HepG2 (cell line): ENCODE data around the gene RAB8A. TPM values are rescaled to one million over a fixed set of nuclear protein-coding genes. Genes with fewer than 3 reads are reported as not detected.

Experiments used
- ATAC-seq: fragments of 200-7000 bp; cut with Tn5 transposase; 3 replicates; pipeline ENCODE4 v1.9.1; 2020; ENCODE audit warnings: mild to moderate bottlenecking, moderate library complexity
- BruUV-seq: library from RNA; stranded (reverse); fragments of 400-500 nt; replicated peaks from 2 replicates; lab custom pipeline; 2021; lab: Mats Ljungman, UMichigan
- CTCF ChIA-PET: fragments of 300-600 bp; formaldehyde crosslinking; extraction: SDS; loops from one replicate; lab custom pipeline; 2021; ENCODE audit warnings: low total read pairs, inconsistent platforms, low intra/inter-chr PET ratio; lab: Yijun Ruan, JAX
- POLR2A ChIA-PET: fragments of 350-600 bp; sonication (Branson Sonifier 250); formaldehyde crosslinking; loops from one replicate; lab custom pipeline; 2020; ENCODE audit warnings: antibody characterized with exemption, inconsistent platforms; lab: Yijun Ruan, JAX
- DNase-seq: peaks from one replicate; pipeline ENCODE4 v3.0.0-alpha.2; 2015; ENCODE audit warnings: low spot score
- FAIRE-seq: peaks from 3 replicates; lab custom pipeline; 2011; peaks lifted over from hg19 to GRCh38; lab: Jason Lieb, UNC
- H2AFZ ChIP-seq: one replicate; pipeline ENCODE4 v1.6.1; 2011; ENCODE audit warnings: low read length, inconsistent platforms
- H3K27ac ChIP-seq: fragments of 300-600 bp; 3 replicates; pipeline ENCODE4 v1.8.0; 2011; ENCODE audit warnings: mixed run types, mild to moderate bottlenecking, mixed read lengths, low read length, inconsistent platforms; ENCODE audit not compliant: insufficient read depth; ENCODE audit errors: extremely low read length
- H3K27me3 ChIP-seq, 2 experiments: fragments of 200-600 bp in 1 of 2; 2 replicates in 1 of 2; 3 replicates in 1 of 2; pipeline versions ENCODE4 v1.6.0 to v1.8.0; 2011; ENCODE audit warnings: low read length in 2 of 2, mild to moderate bottlenecking in 2 of 2, moderate library complexity in 2 of 2, inconsistent platforms in 1 of 2; ENCODE audit not compliant: insufficient read depth in 2 of 2, control insufficient read depth in 1 of 2
- H3K36me3 ChIP-seq, 2 experiments: fragments of 200-600 bp in 1 of 2; replicated peaks in 1 of 2; 2 replicates in 1 of 2; 3 replicates in 1 of 2; pipeline versions ENCODE4 v1.5.1 to v1.8.0; 2011; ENCODE audit warnings: low read length in 2 of 2, inconsistent platforms in 1 of 2; ENCODE audit not compliant: insufficient read depth in 2 of 2, control insufficient read depth in 1 of 2
- H3K4me1 ChIP-seq: 2 replicates; pipeline ENCODE4 v1.5.1; 2012; ENCODE audit warnings: low read length, inconsistent platforms; ENCODE audit not compliant: insufficient read depth
- H3K4me2 ChIP-seq: 2 replicates; pipeline ENCODE4 v1.6.0; 2011; ENCODE audit warnings: low read depth, low read length, inconsistent platforms
- H3K4me3 ChIP-seq, 3 experiments: fragments of 200-600 bp in 1 of 3; sonication (generic), shearing (Covaris generic) in 1 of 3; replicated peaks in 1 of 3; 2 replicates each; pipeline ENCODE4 v1.5.1; 2011 to 2016; ENCODE audit warnings: low read length in 3 of 3, inconsistent platforms in 2 of 3, low read depth in 2 of 3, mild to moderate bottlenecking in 2 of 3, control low read depth in 1 of 3, mixed read lengths in 1 of 3; ENCODE audit not compliant: insufficient read depth in 1 of 3
- H3K79me2 ChIP-seq: one replicate; pipeline ENCODE4 v1.6.1; 2011; ENCODE audit warnings: low read length, inconsistent platforms; ENCODE audit not compliant: insufficient read depth
- H3K9ac ChIP-seq: 2 replicates; pipeline ENCODE4 v1.6.0; 2011; ENCODE audit warnings: mild to moderate bottlenecking, low read depth, low read length, inconsistent platforms; ENCODE audit not compliant: insufficient read depth
- H3K9me3 ChIP-seq: 2 replicates; pipeline ENCODE4 v1.5.1; 2012; ENCODE audit warnings: mild to moderate bottlenecking, low read length
- H4K20me1 ChIP-seq: 2 replicates; pipeline ENCODE4 v1.6.0; 2011; ENCODE audit warnings: inconsistent platforms, mild to moderate bottlenecking, low read length, moderate library complexity; ENCODE audit not compliant: insufficient read depth
- ADNP ChIP-seq: sonication (generic); formaldehyde crosslinking; IDR thresholded peaks from 2 replicates; pipeline ENCODE4 v1.4.0; 2020; ENCODE audit warnings: missing genetic modification reagents
- AGO2 ChIP-seq: fragments of 200-400 bp; formaldehyde crosslinking; optimal IDR thresholded peaks from 2 replicates; pipeline ENCODE3; 2017; ENCODE audit warnings: mild to moderate bottlenecking, low read depth, low read length, moderate library complexity
- HDAC2 ChIP-seq: sonication (generic); formaldehyde crosslinking; IDR thresholded peaks from 2 replicates; pipeline ENCODE4 v1.4.0; 2020; ENCODE audit warnings: missing genetic modification reagents
- KDM1A ChIP-seq: IDR thresholded peaks from 2 replicates; pipeline ENCODE4 v1.6.1; 2016; ENCODE audit warnings: missing compliant biosample characterization
- MEIS1 ChIP-seq: sonication (generic); formaldehyde crosslinking; IDR thresholded peaks from 2 replicates; pipeline ENCODE4 v1.9.0; 2021; ENCODE audit warnings: mild to moderate bottlenecking, missing genetic modification reagents, moderate library complexity, borderline replicate concordance
- NPAS2 ChIP-seq: sonication (generic); formaldehyde crosslinking; IDR thresholded peaks from 2 replicates; pipeline ENCODE4 v1.8.0; 2022; ENCODE audit warnings: mild to moderate bottlenecking, missing genetic modification reagents, borderline replicate concordance
- POLR2G ChIP-seq: fragments of 200-400 bp; formaldehyde crosslinking; IDR thresholded peaks from 2 replicates; pipeline ENCODE4 v1.6.1; 2018; ENCODE audit warnings: mild to moderate bottlenecking, low read depth, low read length, moderate library complexity
- ZBTB3 ChIP-seq: sonication (generic); formaldehyde crosslinking; IDR thresholded peaks from 2 replicates; pipeline ENCODE4 v1.4.0; 2020; ENCODE audit warnings: low read depth, mild to moderate bottlenecking, moderate library complexity, missing genetic modification reagents, borderline replicate concordance
- ZMYM2 ChIP-seq: sonication (generic); formaldehyde crosslinking; IDR thresholded peaks from 2 replicates; pipeline ENCODE4 v1.8.0; 2022; ENCODE audit warnings: mild to moderate bottlenecking, missing genetic modification reagents
- ZMYM3 ChIP-seq: sonication (generic); formaldehyde crosslinking; IDR thresholded peaks from 2 replicates; pipeline ENCODE4 v1.5.1; 2020; ENCODE audit warnings: mild to moderate bottlenecking, missing genetic modification reagents
- ZNF121 ChIP-seq: sonication (generic); formaldehyde crosslinking; IDR thresholded peaks from 2 replicates; pipeline ENCODE4 v1.5.0; 2020; ENCODE audit warnings: mild to moderate bottlenecking, missing genetic modification reagents
- ZNF629 ChIP-seq: sonication (generic); formaldehyde crosslinking; conservative IDR thresholded peaks from 2 replicates; pipeline ENCODE4 v1.5.0; 2020; ENCODE audit warnings: missing genetic modification reagents
- ZNF770 ChIP-seq: sonication (generic); formaldehyde crosslinking; IDR thresholded peaks from 2 replicates; pipeline ENCODE4 v1.5.0; 2020; ENCODE audit warnings: mild to moderate bottlenecking, missing genetic modification reagents
- WGBS: methylation state at CpG from one replicate; pipeline ENCODE4 v1.1.6; 2017; ENCODE audit warnings: low lambda C conversion rate; 5-methylcytosine and 5-hydroxymethylcytosine counted together
- in situ Hi-C: cut with HindIII; loops from 2 replicates; pipeline ENCODE4 v1.10.0; 2017; ENCODE audit warnings: low pct_unique_long_range_greater_than_20kb; ENCODE audit not compliant: extremely low pct_ligation_motif_present
- intact Hi-C: fragments of 100-400 bp; cut with micrococcal nuclease; formaldehyde crosslinking; loops from one replicate; pipeline ENCODE4 v1.10.0; 2022; ENCODE audit not compliant: unreplicated experiment
- polyA plus RNA-seq, 8 experiments: library from polyadenylated mRNA; depleted of rRNA in 3 of 8; stranded (reverse) in 7 of 8; unstranded in 1 of 8; fragments of >200 nt; fragmentation: Illumina TruSeq in 4 of 8; extraction: Trizol in 4 of 8; gene quantifications; 2 replicates each; pipeline versions ENCODE4 v1.2.1 to v1.2.3, GENCODE V29; 2011 to 2016; ENCODE audit warnings: low read depth in 4 of 8, missing spikeins in 1 of 8, mixed read lengths in 1 of 8; ENCODE audit not compliant: insufficient read depth in 1 of 8
- total RNA-seq, 5 experiments: library from RNA; depleted of rRNA; stranded (reverse); fragments of >200 nt; fragmentation: Illumina TruSeq; extraction: Trizol; gene quantifications; 2 replicates each; pipeline ENCODE4 v1.2.3, GENCODE V29; 2016; ENCODE audit warnings: low read depth in 1 of 5

The RAB8A gene
- total and polyA plus RNA-seq, 2 of the 13 experiments (the other 11 are each of a cell fraction or from before 2014, with no cell fraction given): 36.7 to 45.0 TPM

- peak overlapping the region; percentile 68 for H3K27ac ChIP-seq
- H3K4me3 ChIP-seq: peak overlapping the region in 1 of 3 experiments; percentile 61; a peak in 2 of 6 replicates
- H3K27me3 ChIP-seq: no peaks in the 10 kb centered on the region
- 73% methylated on average over 8 of the region's 9 CpGs for WGBS
- TF ChIP-seq ZNF121 (peak; percentile 90), AGO2 (no peak), ADNP (CRISPR knock-in tag) (peak; percentile 55; the same call in 1 of the 2 replicates), ZNF770 (peak; percentile 68), ZMYM3 (peak; percentile 95), ZNF629 (peak; percentile 99), MEIS1 (0 out of 2 replicates have a peak, but pooled peaks have one; percentile 1), ZBTB3 (CRISPR knock-in tag) (no peak), NPAS2 (no peak), HDAC2 (CRISPR knock-in tag) (0 out of 2 replicates have a peak, but pooled peaks have one; percentile 8), ZMYM2 (peak; percentile 26; the same call in 1 of the 2 replicates), POLR2G (peak; percentile 4; the same call in 1 of the 2 replicates), KDM1A (CRISPR knock-in tag) (peak; percentile 89)
- TF ChIP-seq, all 625 proteins: peak for 10
- Histone ChIP-seq H3K79me2 (no peaks in the 10 kb centered on the region), H3K9me3 (no peaks in the 10 kb centered on the region), H3K9ac (peak overlapping the region; percentile 73), H2AFZ (peak overlapping the region; percentile 84), H3K4me2 (peak overlapping the region; percentile 91), H4K20me1 (no peaks in the 10 kb centered on the region), H3K36me3 (no peaks in the 10 kb centered on the region), H3K4me1 (peaks cover 79% of the 10 kb centered on the region)
- no peak for FAIRE-seq
- in situ Hi-C loops: no loop called here
- no peak for DNase-seq
- no TSS peak for BruUV-seq
- ATAC-seq: no peak
- ChIA-PET POLR2A (interaction anchor here (0.7 to 2.8 kb wide), 13 partner anchors 8 to 114 kb away, joined by 3 to 18 read pairs (median 5); partner anchors contain the start of genes FAM32A and RAB8A), CTCF (no interaction called here)
- intact Hi-C loops: loop anchor here (2.0 kb wide), 1 partner anchor 40 kb away; the partner anchor contains the start of gene RAB8A
These were observed 40.5 kb upstream of the RAB8A start for GRCh38 chr19:16071072-16071691.
